NCI-H510A (cell line): Measurements from ENCODE around the gene DPH2.

Source experiments
- DNase-seq: peaks from one replicate; lab custom pipeline; 2025; lab: John Stamatoyannopoulos, UW

DPH2 gene

DNA sequence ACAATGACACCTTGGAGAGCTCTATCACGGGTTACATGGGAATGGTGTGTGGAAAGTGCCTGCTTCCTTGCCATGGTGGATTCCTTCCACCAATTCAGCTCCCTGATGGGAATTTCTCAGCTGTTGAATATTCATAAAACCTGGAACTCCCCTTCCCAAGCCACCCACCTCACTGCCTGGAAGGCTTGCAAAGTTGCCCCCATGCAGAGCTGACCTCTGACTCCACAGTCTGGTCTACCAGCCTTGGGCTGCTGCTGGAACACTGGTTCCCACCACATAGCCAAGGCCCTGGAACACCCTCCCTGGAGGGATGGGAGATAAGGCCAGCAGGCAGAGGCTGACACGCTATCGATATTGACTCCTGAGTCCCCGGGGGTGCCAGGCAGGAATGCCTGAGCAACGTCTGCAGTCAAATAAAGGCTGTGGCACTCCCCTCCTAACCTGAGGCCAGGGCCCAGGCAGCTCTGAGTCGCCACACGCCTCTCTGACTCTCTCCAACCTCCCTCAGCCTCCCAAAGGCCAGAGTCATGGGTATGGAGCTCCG, 30.4 kb downstream of the DPH2 start:
- DNase-seq: no peak

- DNase-seq: no peak
These were observed 32.4 kb downstream of the DPH2 start for GRCh38 chr1:44002165-44002564.

- DNase-seq: no peak
These were observed 32.9 kb downstream of the DPH2 start for GRCh38 chr1:44002606-44003157.

DNA sequence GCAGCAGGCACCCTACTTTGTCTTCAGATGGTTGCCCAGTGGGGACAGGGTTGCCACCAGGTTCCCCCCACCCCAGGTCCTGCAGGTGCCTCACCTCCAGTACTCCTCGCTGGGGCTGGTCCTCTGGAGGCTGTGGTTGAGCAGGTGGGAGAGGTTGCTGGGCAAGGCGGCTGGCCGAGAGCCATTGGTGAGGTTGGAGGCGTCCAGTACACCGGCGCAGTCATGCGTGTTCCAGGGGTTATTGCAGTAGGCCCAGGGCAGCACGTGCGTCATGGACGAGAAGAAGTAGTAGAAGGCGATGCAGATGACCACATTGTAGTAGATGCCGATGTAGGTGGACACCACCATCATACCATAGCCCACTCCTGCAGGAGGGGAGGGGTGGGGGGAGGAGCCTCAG, 38.4 kb downstream of the DPH2 start:
- no peak for DNase-seq

DNA sequence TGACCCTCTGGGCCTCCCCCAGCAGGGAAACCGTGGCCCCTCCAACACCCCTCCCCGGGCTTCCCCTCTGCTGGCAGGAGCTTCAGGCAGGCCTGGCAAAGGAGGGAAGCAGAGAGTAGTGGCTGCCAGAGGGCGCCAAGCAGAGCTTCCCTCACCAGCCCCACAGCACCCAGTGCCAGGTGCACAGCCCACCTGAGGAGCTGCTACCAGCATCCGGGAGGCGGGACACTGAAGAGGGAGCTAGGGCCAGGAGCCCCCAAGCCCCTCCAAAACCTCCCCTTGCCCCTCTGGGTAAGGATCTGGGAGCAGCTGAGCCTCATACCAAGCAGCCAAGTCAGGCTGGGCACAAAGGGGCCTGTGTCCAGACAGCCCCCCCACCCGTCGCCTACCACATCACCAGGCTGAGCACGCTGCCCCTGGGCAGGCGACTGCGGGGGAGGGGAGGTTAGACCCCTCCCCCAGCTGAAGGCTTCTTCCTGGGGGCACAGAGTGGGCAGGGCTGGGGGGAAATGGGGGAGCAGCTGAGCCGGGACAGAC, 41.2 kb downstream of the DPH2 start:
- no peak for DNase-seq

GRCh38 chr1:44012404-44012803, 42.6 kb downstream of the DPH2 start:
- DNase-seq: no peak

DNA sequence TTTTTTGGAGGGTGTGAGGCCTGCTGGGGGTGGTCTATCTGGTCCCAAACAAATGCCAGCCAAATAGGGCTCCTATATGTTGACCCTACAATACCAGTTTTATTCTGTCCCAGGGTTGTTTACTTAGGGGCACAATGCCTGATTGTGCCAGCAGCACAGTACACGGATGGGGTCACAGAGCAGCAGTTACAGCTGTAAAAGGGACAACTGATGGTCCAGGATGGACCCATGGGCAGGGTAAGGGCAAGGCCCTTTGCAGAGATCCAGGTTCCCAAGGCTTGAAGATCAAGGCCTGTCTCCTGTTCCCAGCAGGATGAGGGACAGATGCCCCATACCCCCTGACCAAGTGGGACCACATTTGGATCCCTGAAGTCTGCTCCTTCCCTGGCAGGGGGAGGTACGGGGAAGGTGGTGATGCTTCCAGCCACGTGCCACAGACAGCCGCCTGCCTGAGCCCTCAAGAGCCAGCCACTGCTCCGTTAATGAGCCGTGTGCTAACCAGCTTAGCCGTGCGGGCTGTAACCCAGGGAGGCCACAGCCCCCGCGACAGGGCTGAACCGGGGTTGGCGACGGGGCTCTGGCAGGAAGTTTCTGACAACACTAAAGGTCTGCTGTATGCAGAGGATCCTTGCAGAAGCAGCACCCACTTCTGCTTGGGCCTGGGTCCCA, 43.3 kb downstream of the DPH2 start:
- DNase-seq: no peak

DNA sequence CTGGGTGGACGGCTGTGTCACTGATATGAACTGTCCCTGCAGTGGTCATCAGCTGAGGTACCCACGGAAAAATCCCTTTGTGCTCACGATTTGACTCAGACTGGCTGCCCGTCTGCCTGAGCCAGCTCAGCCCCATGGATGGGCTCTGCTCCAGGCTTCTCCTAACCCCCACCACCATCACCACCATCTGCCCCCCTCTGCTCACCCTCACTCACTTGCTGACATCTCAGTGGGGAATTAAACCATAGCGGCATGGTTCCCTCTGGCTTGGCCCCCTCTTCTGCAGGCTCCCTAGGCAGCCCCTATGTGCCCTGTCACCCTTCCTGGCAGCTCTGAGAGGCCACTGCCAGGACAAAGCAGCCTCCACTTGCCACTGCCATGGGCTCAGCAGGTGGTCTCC, 44.1 kb downstream of the DPH2 start:
- no peak for DNase-seq

DNA sequence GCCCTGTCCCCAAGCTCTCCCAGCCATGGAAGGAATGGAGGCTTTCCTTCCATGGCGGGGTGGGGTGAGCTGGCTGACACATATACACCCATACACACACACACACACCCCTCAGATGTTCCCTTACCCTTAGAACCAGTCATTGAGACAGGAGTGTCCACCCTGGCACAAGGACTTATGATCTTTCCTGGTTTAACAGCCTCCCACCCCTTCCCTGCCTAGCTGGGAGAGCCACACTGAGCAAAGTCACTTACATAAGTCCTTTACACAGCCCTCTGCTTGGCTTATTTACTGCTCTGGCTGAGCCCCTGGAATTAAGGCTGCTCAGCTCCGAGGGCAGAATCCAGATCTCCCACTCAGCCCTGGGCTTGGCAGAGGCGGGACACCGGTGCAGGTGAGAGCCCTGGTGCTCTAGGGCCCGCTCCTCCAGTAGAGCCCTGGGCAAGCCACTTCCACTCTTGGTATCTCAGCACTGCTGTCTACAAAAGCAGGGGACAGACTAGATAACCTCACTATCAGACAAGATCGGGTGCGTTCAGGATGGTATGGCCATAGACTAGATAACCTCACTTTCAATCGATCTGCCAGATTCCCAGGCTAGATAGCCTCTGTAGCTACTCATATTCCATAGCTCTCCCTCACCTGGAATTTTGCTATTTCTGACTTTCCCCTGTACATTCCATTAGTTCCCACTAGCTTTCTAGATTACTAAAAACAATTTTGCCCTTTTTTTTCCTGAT, 44.7 kb downstream of the DPH2 start:
- no peak for DNase-seq

DNA sequence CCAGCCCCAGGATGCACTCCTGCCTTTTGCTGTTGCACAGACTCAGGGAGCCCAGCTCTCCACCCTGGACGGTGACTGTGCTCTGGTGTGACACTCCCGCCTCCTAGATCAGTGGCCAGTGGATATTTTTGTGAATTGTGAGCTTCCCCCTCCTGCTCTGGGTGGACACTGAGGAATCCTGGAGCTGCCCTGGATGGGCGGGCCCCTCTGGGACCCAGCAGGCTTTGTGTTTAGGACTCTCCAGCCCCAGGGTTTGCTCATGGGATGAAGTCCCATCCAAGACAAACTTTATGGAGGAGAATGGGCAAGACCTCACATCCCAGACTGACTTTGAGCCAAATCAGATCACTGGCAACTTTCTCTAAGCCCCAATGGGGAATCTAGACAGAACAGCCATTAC, 45.4 kb downstream of the DPH2 start:
- DNase-seq: no peak

DNA sequence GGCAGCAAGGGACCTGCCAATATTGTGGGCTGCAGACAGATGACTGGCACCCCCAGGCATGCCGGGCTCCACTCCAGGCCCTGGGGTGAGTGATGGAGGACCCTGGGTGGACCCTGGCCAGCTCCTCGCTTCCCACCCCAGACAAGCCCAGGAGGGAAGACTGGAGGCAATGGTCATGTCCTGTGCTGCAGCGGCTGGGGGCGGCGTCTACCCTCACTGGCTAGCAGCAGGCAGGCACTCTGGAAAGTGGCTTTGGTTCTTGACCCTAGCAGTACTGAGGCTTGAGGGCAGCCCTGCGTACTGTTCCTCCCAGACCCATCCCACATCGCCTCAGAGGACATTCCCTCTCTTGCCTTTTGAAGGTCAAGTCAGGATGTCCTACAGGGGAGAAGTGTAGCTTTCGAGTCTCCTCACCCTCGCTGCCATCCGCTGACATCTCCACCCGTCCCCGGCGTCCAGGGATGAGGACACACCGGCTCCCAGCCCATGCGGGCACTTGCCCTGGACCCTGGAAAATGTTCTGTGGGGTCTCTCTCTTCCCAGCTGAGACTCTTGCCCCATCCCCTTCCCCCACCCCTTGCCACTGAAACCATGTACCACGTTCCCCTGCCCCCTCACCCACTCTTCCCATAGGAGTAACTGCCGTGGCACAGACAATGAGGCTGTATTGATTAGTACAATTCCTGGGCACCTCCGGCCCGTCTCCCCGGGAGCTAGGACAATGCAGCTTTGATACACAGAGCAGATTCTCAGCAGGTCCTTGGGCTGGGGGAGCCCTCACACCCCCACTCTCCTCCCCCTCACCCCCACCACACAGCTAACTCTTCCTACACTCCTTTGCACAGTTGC, 46.5 kb downstream of the DPH2 start:
- DNase-seq: no peak

DNA sequence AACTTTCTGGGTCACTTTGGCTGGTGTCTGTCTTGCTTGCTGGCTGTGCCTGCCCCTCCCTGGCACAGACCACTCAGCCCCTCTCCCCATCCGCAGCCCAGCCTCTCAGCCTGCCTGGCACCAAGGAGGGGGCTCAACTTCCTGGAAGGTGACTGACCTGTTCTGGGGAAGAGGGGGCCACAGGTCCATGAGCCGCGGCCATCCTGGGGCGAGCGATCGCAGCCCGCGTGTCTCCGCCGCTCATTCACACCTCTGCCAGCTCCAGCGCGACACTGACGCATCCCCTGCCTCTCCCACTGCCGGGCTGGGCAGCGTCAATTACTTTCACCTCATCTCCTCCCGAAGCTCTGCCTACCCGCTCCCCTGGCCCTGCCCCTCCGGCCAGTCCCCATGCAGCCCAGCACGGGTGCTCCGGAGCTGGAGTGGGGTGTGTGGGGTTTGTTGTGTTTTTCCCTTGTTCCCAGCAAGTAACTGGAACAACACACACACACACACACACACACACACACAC, 47.1 kb downstream of the DPH2 start:
- DNase-seq: no peak

GRCh38 chr1:44019466-44019948, 49.7 kb downstream of the DPH2 start:
- no peak for DNase-seq

DNA sequence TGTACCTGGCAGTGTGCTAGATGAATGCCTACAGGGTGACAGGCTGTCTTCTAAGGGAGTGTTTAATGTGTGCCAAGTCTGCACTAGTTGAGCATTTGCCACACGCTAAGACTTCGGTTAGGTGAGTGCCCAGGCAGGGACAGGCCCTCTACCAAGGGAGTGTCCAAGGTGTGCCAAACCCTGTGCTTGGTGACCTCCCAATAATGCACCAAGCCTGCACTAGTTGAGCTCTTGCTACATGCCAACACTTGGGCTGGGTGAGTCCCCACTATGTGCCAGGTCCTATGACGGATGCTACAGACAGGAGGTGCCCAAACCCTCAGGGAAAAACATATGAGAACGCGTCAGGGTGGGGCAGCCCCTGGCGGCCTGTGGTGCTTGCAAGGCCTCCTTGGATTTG, 50.7 kb downstream of the DPH2 start:
- DNase-seq: no peak

GRCh38 chr1:44021156-44021555, 51.3 kb downstream of the DPH2 start:
- DNase-seq: no peak

- no peak for DNase-seq
These were observed 51.9 kb downstream of the DPH2 start for GRCh38 chr1:44021581-44022321.
